ENCODE data around the gene SMS.

DNA sequence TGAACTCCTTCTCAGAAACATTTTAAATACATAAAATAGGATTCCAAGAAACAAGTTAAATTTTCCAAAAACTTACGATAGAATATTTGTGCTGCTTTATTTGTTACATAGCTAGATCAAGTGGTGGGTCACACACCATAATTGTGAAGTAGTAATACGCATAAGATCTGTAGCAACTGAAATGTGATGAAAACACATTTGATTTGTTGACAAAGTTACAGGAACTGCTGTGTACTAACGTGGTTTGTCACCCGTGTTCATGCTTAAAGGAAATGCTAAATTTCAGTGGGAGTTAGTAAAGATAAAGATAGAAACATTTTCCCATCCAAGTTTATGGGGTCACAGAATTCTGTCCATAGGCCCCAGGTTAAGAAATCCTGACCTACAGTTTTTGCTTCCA, 57.5 kb downstream of the SMS start:
- TF ChIP-seq CTCF (conservative IDR thresholded peaks at IDR 0.05) (no peak), ZFX (IDR thresholded peaks at IDR 0.05) (no peak)
